ENCODE results near the gene CHGA.

DNA sequence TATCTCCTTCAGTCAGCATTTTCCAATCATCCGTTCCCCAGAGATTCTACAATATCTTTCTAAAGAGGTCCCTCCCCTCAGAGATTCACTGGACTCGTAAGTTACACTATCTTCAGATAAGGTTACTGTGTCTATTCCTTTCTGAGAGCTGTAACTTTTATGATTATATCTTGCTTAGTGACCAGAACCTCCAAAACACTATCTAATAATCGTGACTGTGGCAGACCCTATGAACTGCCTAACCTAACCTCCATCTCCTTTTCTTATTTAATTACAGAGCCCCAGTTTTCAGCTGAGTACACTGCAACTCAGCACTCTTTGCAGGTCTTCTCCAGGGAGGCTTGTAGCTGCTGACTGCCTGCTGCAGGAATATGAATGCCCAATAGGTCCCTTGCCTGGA lies 38.5 kb upstream of the CHGA start:
- TF ChIP-seq, protein P1, sequence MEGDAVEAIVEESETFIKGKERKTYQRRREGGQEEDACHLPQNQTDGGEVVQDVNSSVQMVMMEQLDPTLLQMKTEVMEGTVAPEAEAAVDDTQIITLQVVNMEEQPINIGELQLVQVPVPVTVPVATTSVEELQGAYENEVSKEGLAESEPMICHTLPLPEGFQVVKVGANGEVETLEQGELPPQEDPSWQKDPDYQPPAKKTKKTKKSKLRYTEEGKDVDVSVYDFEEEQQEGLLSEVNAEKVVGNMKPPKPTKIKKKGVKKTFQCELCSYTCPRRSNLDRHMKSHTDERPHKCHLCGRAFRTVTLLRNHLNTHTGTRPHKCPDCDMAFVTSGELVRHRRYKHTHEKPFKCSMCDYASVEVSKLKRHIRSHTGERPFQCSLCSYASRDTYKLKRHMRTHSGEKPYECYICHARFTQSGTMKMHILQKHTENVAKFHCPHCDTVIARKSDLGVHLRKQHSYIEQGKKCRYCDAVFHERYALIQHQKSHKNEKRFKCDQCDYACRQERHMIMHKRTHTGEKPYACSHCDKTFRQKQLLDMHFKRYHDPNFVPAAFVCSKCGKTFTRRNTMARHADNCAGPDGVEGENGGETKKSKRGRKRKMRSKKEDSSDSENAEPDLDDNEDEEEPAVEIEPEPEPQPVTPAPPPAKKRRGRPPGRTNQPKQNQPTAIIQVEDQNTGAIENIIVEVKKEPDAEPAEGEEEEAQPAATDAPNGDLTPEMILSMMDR (IDR thresholded peaks at IDR 0.05): no peak
- no peak for TF ChIP-seq POLR2A (IDR thresholded peaks at IDR 0.05)

Measured in right lobe of liver (tissue), 4 donors.